Measurements from ENCODE around the gene SELENOO.

The SELENOO gene

DNA sequence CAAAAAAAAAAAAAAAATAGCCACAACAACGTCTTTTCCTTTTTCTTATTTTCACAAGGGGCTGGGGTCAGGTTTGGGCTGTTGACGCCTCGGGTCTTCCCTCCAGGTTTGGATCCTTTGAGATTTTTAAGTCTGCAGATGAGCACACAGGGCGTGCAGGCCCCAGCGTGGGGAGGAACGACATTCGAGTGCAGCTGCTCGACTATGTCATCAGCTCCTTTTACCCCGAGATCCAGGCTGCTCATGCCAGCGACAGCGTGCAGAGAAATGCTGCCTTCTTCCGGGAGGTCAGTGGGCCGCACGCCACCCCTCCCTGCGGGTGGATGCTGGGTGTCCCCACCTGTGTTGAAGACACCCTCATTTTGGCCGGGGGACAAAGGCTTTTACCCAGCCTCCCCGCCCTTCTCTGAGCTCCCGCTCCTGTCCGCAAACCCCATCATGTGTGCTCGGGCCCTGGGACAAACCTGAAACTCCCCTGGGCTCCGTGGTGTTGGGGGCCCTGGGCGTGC lies 7.7 kb downstream of the SELENOO start:
- no peak for ATAC-seq
- TF ChIP-seq ARNTL (CRISPR knock-in tag; IDR thresholded peaks at IDR 0.05; ENCODE audit: borderline replicate concordance, low read depth) = no peak
- TF ChIP-seq GLIS3 (CRISPR knock-in tag; IDR thresholded peaks at IDR 0.05) = no peak
- no peak for TF ChIP-seq ESRRG (CRISPR knock-in tag; IDR thresholded peaks at IDR 0.05)
- no peak for TF ChIP-seq OSR1 (CRISPR knock-in tag; IDR thresholded peaks at IDR 0.05)
- TF ChIP-seq, protein P1, sequence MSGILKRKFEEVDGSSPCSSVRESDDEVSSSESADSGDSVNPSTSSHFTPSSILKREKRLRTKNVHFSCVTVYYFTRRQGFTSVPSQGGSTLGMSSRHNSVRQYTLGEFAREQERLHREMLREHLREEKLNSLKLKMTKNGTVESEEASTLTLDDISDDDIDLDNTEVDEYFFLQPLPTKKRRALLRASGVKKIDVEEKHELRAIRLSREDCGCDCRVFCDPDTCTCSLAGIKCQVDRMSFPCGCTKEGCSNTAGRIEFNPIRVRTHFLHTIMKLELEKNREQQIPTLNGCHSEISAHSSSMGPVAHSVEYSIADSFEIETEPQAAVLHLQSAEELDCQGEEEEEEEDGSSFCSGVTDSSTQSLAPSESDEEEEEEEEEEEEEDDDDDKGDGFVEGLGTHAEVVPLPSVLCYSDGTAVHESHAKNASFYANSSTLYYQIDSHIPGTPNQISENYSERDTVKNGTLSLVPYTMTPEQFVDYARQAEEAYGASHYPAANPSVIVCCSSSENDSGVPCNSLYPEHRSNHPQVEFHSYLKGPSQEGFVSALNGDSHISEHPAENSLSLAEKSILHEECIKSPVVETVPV (CRISPR knock-in tag; IDR thresholded peaks at IDR 0.05) = no peak
- no peak for TF ChIP-seq PPARA (CRISPR knock-in tag; IDR thresholded peaks at IDR 0.05; ENCODE audit: borderline replicate concordance)
- TF ChIP-seq ZFP3 (CRISPR knock-in tag; IDR thresholded peaks at IDR 0.05) = no peak
- no peak for TF ChIP-seq ZNF8 (CRISPR knock-in tag; IDR thresholded peaks at IDR 0.05)

DNA sequence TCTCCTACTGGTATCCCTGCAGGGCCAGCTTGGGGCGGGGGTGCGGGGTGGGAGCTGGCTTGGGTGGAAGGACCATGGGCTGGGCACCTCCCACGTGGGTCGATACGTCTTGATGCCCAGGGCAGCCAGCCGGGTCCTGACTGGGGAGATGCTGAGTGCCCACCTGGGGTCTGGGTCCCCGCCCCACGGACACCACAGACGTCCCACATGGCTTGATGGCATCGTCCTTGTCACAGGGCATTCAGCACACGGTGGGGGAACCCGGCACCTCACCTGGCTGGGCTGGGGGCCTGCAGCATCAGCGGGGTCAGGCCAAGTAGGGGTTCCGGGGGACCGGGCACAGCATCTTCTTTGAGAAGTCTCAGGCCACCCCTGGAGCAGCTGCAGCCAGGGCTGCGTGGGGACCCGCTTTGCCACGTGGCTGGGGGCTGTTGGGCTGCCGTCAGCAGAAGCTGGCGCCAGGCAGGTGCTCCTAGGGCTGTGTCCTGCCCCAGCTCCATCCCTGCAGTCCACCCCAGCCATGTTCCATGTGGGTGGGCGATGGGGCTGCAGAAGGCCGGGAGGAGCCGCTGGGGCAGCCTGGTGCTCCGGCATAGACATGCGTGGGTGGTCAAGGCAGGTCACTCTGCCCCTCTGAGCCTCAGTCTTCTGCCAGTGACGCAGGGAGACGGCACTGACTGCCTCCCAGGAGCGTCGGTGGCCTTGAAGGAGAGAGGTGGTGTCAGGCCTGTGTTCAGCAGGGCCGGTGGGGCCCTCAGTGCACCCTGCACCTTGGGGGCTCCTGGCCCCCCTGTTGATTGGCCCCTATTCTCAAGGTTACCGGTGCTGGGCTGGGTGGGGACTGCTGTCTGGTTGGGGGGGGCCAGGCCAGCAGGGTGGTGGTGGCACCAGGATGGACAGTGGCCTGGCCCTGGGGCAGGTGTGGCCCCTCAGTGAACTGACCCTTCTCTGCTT lies 8.4 kb downstream of the SELENOO start:
- ATAC-seq = peak; percentile 20
- no peak for TF ChIP-seq ZNF70 (CRISPR knock-in tag; IDR thresholded peaks at IDR 0.05)

DNA sequence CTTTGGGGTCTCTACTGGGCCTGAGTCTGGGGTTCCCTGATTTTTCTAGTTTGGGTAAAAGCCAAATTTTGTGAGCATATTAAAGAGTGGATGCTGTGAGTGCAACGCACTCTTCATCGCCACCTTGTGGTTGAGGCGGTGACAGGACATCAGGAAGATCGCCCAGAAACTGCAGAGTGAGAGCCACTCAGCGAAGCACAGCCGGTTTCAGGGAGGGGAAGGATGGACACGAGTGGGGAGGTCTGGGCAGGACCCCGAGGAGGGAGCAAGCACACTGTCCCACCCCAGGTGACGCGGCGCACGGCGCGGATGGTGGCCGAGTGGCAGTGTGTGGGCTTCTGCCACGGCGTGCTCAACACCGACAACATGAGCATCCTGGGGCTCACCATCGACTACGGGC lies 9.1 kb downstream of the SELENOO start:
- ATAC-seq = peak; percentile 75

DNA sequence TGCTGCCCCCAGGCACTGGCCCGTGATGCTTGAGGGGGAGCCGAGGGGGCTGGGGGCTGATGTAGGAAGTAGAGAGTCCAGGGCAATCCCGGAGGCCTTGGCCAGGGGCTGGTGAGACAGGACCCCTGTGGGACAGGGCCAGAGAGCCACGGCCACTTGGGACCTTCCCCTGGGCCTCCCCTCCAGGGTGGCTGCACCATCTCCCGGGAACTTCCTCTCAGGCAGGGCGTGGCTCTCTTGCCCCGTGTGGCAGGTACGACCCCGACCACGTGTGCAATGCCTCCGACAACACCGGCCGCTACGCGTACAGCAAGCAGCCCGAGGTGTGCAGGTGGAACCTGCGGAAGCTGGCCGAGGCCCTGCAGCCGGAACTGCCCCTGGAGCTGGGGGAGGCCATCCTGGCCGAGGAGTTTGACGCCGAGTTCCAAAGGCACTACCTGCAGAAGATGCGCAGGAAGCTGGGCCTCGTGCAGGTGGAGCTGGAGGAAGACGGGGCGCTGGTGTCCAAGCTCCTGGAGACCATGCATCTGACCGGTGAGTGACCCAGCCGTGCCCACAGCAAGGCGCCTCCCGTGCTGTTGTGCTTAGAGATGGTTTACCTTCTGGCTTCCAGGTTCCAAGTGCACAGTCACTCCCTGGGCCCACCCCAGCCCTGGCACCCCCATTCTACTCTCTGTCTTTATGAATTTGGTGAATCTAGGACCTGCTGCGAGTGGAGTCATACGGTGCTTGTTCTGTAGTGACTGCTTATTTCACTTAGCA lies 9.7 kb downstream of the SELENOO start:
- ATAC-seq = no peak
- TF ChIP-seq PPARA (CRISPR knock-in tag; IDR thresholded peaks at IDR 0.05; ENCODE audit: borderline replicate concordance) (no peak), TOX (CRISPR knock-in tag; IDR thresholded peaks at IDR 0.05; ENCODE audit: borderline replicate concordance) (no peak), BACH2 (CRISPR knock-in tag; IDR thresholded peaks at IDR 0.05; ENCODE audit: borderline replicate concordance) (no peak), GLIS3 (CRISPR knock-in tag; IDR thresholded peaks at IDR 0.05) (no peak), TCF4 (CRISPR knock-in tag; IDR thresholded peaks at IDR 0.05; ENCODE audit: borderline replicate concordance) (no peak), ZNF8 (CRISPR knock-in tag; IDR thresholded peaks at IDR 0.05) (no peak), ZNF70 (CRISPR knock-in tag; IDR thresholded peaks at IDR 0.05) (no peak), ISL1 (CRISPR knock-in tag; IDR thresholded peaks at IDR 0.05) (no peak), ARNTL (CRISPR knock-in tag; IDR thresholded peaks at IDR 0.05; ENCODE audit: borderline replicate concordance, low read depth) (no peak), OSR1 (CRISPR knock-in tag; IDR thresholded peaks at IDR 0.05) (no peak)
- TF ChIP-seq, protein P2, sequence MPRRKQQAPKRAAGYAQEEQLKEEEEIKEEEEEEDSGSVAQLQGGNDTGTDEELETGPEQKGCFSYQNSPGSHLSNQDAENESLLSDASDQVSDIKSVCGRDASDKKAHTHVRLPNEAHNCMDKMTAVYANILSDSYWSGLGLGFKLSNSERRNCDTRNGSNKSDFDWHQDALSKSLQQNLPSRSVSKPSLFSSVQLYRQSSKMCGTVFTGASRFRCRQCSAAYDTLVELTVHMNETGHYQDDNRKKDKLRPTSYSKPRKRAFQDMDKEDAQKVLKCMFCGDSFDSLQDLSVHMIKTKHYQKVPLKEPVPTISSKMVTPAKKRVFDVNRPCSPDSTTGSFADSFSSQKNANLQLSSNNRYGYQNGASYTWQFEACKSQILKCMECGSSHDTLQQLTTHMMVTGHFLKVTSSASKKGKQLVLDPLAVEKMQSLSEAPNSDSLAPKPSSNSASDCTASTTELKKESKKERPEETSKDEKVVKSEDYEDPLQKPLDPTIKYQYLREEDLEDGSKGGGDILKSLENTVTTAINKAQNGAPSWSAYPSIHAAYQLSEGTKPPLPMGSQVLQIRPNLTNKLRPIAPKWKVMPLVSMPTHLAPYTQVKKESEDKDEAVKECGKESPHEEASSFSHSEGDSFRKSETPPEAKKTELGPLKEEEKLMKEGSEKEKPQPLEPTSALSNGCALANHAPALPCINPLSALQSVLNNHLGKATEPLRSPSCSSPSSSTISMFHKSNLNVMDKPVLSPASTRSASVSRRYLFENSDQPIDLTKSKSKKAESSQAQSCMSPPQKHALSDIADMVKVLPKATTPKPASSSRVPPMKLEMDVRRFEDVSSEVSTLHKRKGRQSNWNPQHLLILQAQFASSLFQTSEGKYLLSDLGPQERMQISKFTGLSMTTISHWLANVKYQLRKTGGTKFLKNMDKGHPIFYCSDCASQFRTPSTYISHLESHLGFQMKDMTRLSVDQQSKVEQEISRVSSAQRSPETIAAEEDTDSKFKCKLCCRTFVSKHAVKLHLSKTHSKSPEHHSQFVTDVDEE (CRISPR knock-in tag; IDR thresholded peaks at IDR 0.05) = no peak
- TF ChIP-seq, protein P3, sequence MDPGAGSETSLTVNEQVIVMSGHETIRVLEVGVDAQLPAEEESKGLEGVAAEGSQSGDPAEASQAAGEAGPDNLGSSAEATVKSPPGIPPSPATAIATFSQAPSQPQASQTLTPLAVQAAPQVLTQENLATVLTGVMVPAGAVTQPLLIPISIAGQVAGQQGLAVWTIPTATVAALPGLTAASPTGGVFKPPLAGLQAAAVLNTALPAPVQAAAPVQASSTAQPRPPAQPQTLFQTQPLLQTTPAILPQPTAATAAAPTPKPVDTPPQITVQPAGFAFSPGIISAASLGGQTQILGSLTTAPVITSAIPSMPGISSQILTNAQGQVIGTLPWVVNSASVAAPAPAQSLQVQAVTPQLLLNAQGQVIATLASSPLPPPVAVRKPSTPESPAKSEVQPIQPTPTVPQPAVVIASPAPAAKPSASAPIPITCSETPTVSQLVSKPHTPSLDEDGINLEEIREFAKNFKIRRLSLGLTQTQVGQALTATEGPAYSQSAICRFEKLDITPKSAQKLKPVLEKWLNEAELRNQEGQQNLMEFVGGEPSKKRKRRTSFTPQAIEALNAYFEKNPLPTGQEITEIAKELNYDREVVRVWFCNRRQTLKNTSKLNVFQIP (CRISPR knock-in tag; IDR thresholded peaks at IDR 0.05; ENCODE audit: borderline replicate concordance, low read depth) = no peak

More for the DNA sequence above, 9.1 kb downstream of the SELENOO start:
- TF ChIP-seq, protein P3 (CRISPR knock-in tag; IDR thresholded peaks at IDR 0.05; ENCODE audit: borderline replicate concordance, low read depth) = no peak
- TF ChIP-seq TCF4 (CRISPR knock-in tag; IDR thresholded peaks at IDR 0.05; ENCODE audit: borderline replicate concordance) = no peak
- TF ChIP-seq GLIS3 (CRISPR knock-in tag; IDR thresholded peaks at IDR 0.05) = no peak
- TF ChIP-seq ZNF8 (CRISPR knock-in tag; IDR thresholded peaks at IDR 0.05) = no peak
- no peak for TF ChIP-seq OSR1 (CRISPR knock-in tag; IDR thresholded peaks at IDR 0.05)
